K562 (cell line): ENCODE data around the gene SH2B2. TPM values are rescaled to one million over a fixed set of nuclear protein-coding genes. Genes with fewer than 3 reads are reported as not detected.
A peak's percentile ranks its signal among the peaks of the same experiment; 100 is the strongest.

ENCODE experiments used
- ATF1 ChIP-seq, 2 experiments: fragments of 450-650 bp in 1 of 2; IDR thresholded peaks; 2 replicates each; pipeline ENCODE4 v1.6.1; 2016; ENCODE audit warnings: missing compliant biosample characterization in 1 of 2, missing genetic modification characterization in 1 of 2
- COPS2 ChIP-seq: fragments of 450-650 bp; conservative IDR thresholded peaks from 2 replicates; pipeline ENCODE4 v1.6.1; 2016; ENCODE audit warnings: mild to moderate bottlenecking, moderate library complexity
- DIDO1 ChIP-seq: fragments of 450-650 bp; IDR thresholded peaks from 2 replicates; pipeline ENCODE4 v1.6.1; 2016; ENCODE audit warnings: low read depth, missing biosample characterization, missing genetic modification characterization
- FOS ChIP-seq: IDR thresholded peaks from 3 replicates; pipeline ENCODE4 v1.6.1; 2011; ENCODE audit not compliant: insufficient read length; ENCODE audit errors: extremely low read depth
- HDAC3 ChIP-seq: fragments of 450-650 bp; IDR thresholded peaks from 2 replicates; pipeline ENCODE4 v1.6.1; 2018; ENCODE audit warnings: borderline replicate concordance, mild to moderate bottlenecking, moderate library complexity; ENCODE audit not compliant: partially characterized antibody
- KDM2B ChIP-seq: fragments of 250-450 bp; sonication (Bioruptor Pico); IDR thresholded peaks from 2 replicates; pipeline ENCODE4 v1.8.0; 2021; ENCODE audit warnings: mild to moderate bottlenecking, moderate library complexity
- KLF10 ChIP-seq: fragments of 250-450 bp; sonication (Bioruptor Pico); IDR thresholded peaks from 2 replicates; pipeline ENCODE4 v1.6.1; 2021; ENCODE audit warnings: matching md5 sums
- LEF1 ChIP-seq: fragments of 450-650 bp; IDR thresholded peaks from 2 replicates; pipeline ENCODE4 v1.6.1; 2016; ENCODE audit warnings: mild to moderate bottlenecking
- MCM5 ChIP-seq: fragments of 450-650 bp; IDR thresholded peaks from 2 replicates; pipeline ENCODE4 v1.6.1; 2016; ENCODE audit warnings: low read depth
- MECOM ChIP-seq: fragments of 250-450 bp; sonication (Bioruptor Pico); IDR thresholded peaks from 2 replicates; pipeline ENCODE4 v1.8.0; 2022; ENCODE audit warnings: inconsistent platforms
- NFIC ChIP-seq: fragments of 450-650 bp; IDR thresholded peaks from 2 replicates; pipeline ENCODE4 v1.6.1; 2017; ENCODE audit warnings: mild to moderate bottlenecking, inconsistent platforms
- NR2C1 ChIP-seq, 2 experiments: fragments of 450-650 bp; IDR thresholded peaks; 2 replicates each; pipeline ENCODE4 v1.6.1; 2017; ENCODE audit warnings: mild to moderate bottlenecking in 2 of 2, antibody characterized with exemption in 1 of 2, inconsistent platforms in 1 of 2, missing compliant biosample characterization in 1 of 2, missing genetic modification characterization in 1 of 2
- RBM25 ChIP-seq: fragments of 200-400 bp; formaldehyde crosslinking; IDR thresholded peaks from 2 replicates; pipeline ENCODE4 v1.6.1; 2018; ENCODE audit warnings: low read length, low read depth, moderate library complexity; ENCODE audit not compliant: severe bottlenecking
- TRIM24 ChIP-seq, 2 experiments: fragments of 450-650 bp; IDR thresholded peaks; 2 replicates each; pipeline ENCODE4 v1.6.1; 2016
- YY1 ChIP-seq, 3 experiments: IDR thresholded peaks; 2 replicates each; pipeline ENCODE4 v1.6.1; 2011; ENCODE audit warnings: low read length in 2 of 3, mild to moderate bottlenecking in 2 of 3, moderate library complexity in 2 of 3, borderline replicate concordance in 1 of 3, control low read depth in 1 of 3, low read depth in 1 of 3; ENCODE audit not compliant: insufficient read depth in 3 of 3, insufficient replicate concordance in 2 of 3, control insufficient read depth in 1 of 3, insufficient read length in 1 of 3; ENCODE audit errors: extremely low read depth in 1 of 3
- ZNF121 ChIP-seq: sonication (generic); formaldehyde crosslinking; conservative IDR thresholded peaks from 2 replicates; pipeline ENCODE4 v1.8.0; 2022; ENCODE audit warnings: missing genetic modification reagents
- ZZZ3 ChIP-seq: fragments of 450-650 bp; IDR thresholded peaks from 2 replicates; pipeline ENCODE4 v1.6.1; 2016; ENCODE audit warnings: antibody characterized with exemption, mild to moderate bottlenecking, moderate library complexity
- polyA plus RNA-seq, 8 experiments: library from polyadenylated mRNA; depleted of rRNA in 4 of 8; stranded (reverse) in 5 of 8; unstranded in 3 of 8; fragments of >200 nt; fragmentation: Nextera tagmentation in 2 of 8; fragmentation: Illumina TruSeq in 1 of 8; extraction: Ambion mirVana in 2 of 8; extraction: Trizol in 1 of 8; gene quantifications; 2 replicates each; pipeline versions ENCODE4 v1.2.1 to v1.2.3, GENCODE V29; 2011 to 2014; ENCODE audit warnings: inconsistent platforms in 1 of 8, missing spikeins in 1 of 8
- total RNA-seq, 7 experiments: library from RNA; depleted of rRNA in 6 of 7; stranded (reverse); fragments of >200 nt in 6 of 7; fragmentation: Illumina TruSeq in 2 of 7; extraction: Trizol in 2 of 7; gene quantifications; 2 replicates each; pipeline versions ENCODE4 v1.2.1 to v1.2.3, GENCODE V29; 2011 to 2021; ENCODE audit warnings: low replicate concordance in 1 of 7
- TF ChIP-seq, protein P1 (sequence below): sonication (generic); formaldehyde crosslinking; IDR thresholded peaks from 2 replicates; pipeline ENCODE4 v1.8.0; 2022; ENCODE audit warnings: mild to moderate bottlenecking, missing genetic modification reagents
- TF ChIP-seq, protein P2 (sequence below): sonication (generic); formaldehyde crosslinking; IDR thresholded peaks from 2 replicates; pipeline ENCODE4 v1.8.1; 2023; ENCODE audit warnings: mild to moderate bottlenecking, missing genetic modification reagents, moderate library complexity

The SH2B2 gene
- total and polyA plus RNA-seq, 9 of the 15 experiments (the other 6 are each of a cell fraction or from before 2014, with no cell fraction given) = 0.03 to 0.89 (median 0.07) TPM; not detected in 4

- no peak for TF ChIP-seq KLF10 (CRISPR knock-in tag)
- TF ChIP-seq NFIC = no peak
- no peak for TF ChIP-seq COPS2
- TF ChIP-seq LEF1 = no peak
- TF ChIP-seq FOS = no peak
- no peak for TF ChIP-seq NR2C1 (IDR thresholded peaks at IDR 0.05)
- TF ChIP-seq NR2C1 (tag; IDR thresholded peaks at IDR 0.05) = no peak
- TF ChIP-seq ZNF121 (CRISPR knock-in tag) = no peak
- TF ChIP-seq ATF1 (CRISPR knock-in tag; IDR thresholded peaks at IDR 0.05) = no peak
- peak; percentile 44 for TF ChIP-seq ATF1 (tag; IDR thresholded peaks at IDR 0.05)
- no peak for TF ChIP-seq MCM5
- TF ChIP-seq YY1 (IDR thresholded peaks at IDR 0.05; ENCODE audit: borderline replicate concordance in 1 of 3, control insufficient read depth in 1 of 3, extremely low read depth in 1 of 3, insufficient read depth in 3 of 3, insufficient read length in 1 of 3, insufficient replicate concordance in 2 of 3, low read depth in 1 of 3, low read length in 2 of 3) = no peak
- TF ChIP-seq MECOM (CRISPR knock-in tag) = no peak
- TF ChIP-seq, protein P1, sequence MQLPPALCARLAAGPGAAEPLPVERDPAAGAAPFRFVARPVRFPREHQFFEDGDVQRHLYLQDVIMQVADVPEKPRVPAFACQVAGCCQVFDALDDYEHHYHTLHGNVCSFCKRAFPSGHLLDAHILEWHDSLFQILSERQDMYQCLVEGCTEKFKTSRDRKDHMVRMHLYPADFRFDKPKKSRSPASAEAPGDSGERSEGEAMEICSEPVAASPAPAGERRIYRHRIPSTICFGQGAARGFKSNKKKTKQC (CRISPR knock-in tag) = peak; percentile 76
- no peak for TF ChIP-seq DIDO1 (tag)
- TF ChIP-seq, protein P2, sequence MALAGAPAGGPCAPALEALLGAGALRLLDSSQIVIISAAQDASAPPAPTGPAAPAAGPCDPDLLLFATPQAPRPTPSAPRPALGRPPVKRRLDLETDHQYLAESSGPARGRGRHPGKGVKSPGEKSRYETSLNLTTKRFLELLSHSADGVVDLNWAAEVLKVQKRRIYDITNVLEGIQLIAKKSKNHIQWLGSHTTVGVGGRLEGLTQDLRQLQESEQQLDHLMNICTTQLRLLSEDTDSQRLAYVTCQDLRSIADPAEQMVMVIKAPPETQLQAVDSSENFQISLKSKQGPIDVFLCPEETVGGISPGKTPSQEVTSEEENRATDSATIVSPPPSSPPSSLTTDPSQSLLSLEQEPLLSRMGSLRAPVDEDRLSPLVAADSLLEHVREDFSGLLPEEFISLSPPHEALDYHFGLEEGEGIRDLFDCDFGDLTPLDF = no peak
- 0 out of 4 replicates have a peak, but pooled peaks of 1 of the 2 experiments have one; percentile 17 for TF ChIP-seq TRIM24 (IDR thresholded peaks at IDR 0.05)
- peak; percentile 81 for TF ChIP-seq KDM2B (CRISPR knock-in tag)
- no peak for TF ChIP-seq ZZZ3
- TF ChIP-seq HDAC3 = no peak
- no peak for TF ChIP-seq RBM25
Measured at GRCh38 chr7:102286237-102287110, at the start of gene SH2B2 (continued).
